SK-N-SH (cell line): ENCODE results near the gene UBE2D2. TPM values are rescaled to one million over a fixed set of nuclear protein-coding genes. Genes with fewer than 3 reads are reported as not detected.

Source experiments
- CTCF ChIA-PET: fragments of 300-600, 350-600 bp; formaldehyde crosslinking; extraction: SDS; loops from one replicate; lab custom pipeline; 2021; lab: Yijun Ruan, JAX
- POLR2A ChIA-PET: fragments of 350-600 bp; sonication (Branson Sonifier 250); formaldehyde crosslinking; extraction: SDS; loops from one replicate; lab custom pipeline; 2020; ENCODE audit warnings: antibody characterized with exemption, inconsistent platforms; lab: Yijun Ruan, JAX
- DNase-seq: peaks from one replicate; pipeline ENCODE4 v3.0.0; 2012
- H2AFZ ChIP-seq: fragments of 200-600 bp; sonication (generic); 2 replicates; pipeline ENCODE4 v1.8.1; 2016; ENCODE audit warnings: antibody characterized with exemption, mild to moderate bottlenecking, low read depth
- H3F3A ChIP-seq: fragments of 200-600 bp; sonication (generic); replicated peaks from 2 replicates; pipeline ENCODE3; 2016; ENCODE audit warnings: antibody characterized with exemption, mild to moderate bottlenecking; ENCODE audit not compliant: insufficient read depth
- H3K27ac ChIP-seq, 2 experiments: fragments of 200-500 bp in 1 of 2; fragments of 200-600 bp in 1 of 2; sonication (Bioruptor generic) in 1 of 2; sonication (generic), shearing (Covaris generic) in 1 of 2; 2 replicates each; pipeline versions ENCODE4 v1.5.1 to v1.6.1; 2014 to 2016; ENCODE audit warnings: low read depth in 2 of 2, inconsistent platforms in 1 of 2, low read length in 1 of 2, mild to moderate bottlenecking in 1 of 2, mixed read lengths in 1 of 2
- H3K27me3 ChIP-seq: fragments of 200-600 bp; sonication (generic), shearing (Covaris generic); 2 replicates; pipeline ENCODE4 v1.6.1; 2016; ENCODE audit warnings: mixed run types; ENCODE audit not compliant: insufficient read depth
- H3K36me3 ChIP-seq, 2 experiments: fragments of 200-500 bp in 1 of 2; fragments of 200-600 bp in 1 of 2; sonication (Bioruptor generic) in 1 of 2; sonication (generic) in 1 of 2; replicated peaks in 1 of 2; 2 replicates each; pipeline versions ENCODE3 to v1.5.1; 2014 to 2016; ENCODE audit warnings: low read length in 1 of 2, mild to moderate bottlenecking in 1 of 2; ENCODE audit not compliant: insufficient read depth in 2 of 2, control insufficient read depth in 1 of 2
- H3K4me1 ChIP-seq, 2 experiments: fragments of 200-500 bp in 1 of 2; fragments of 200-600 bp in 1 of 2; sonication (Bioruptor generic) in 1 of 2; sonication (generic), shearing (Covaris generic) in 1 of 2; 2 replicates each; pipeline versions ENCODE4 v1.5.1 to v1.6.1; 2014 to 2016; ENCODE audit warnings: low read depth in 1 of 2, low read length in 1 of 2, mixed run types in 1 of 2; ENCODE audit not compliant: insufficient read depth in 2 of 2, control insufficient read depth in 1 of 2
- H3K4me2 ChIP-seq: fragments of 200-600 bp; sonication (generic), shearing (Covaris generic); 2 replicates; pipeline ENCODE4 v1.6.1; 2017; ENCODE audit warnings: mixed run types
- H3K4me3 ChIP-seq, 2 experiments: fragments of 200-500 bp in 1 of 2; fragments of 200-600 bp in 1 of 2; sonication (Bioruptor generic) in 1 of 2; sonication (generic), shearing (Covaris generic) in 1 of 2; 2 replicates each; pipeline versions ENCODE4 v1.5.1 to v1.8.1; 2014 to 2016; ENCODE audit warnings: low read depth in 2 of 2, inconsistent platforms in 1 of 2, low read length in 1 of 2, mild to moderate bottlenecking in 1 of 2, mixed read lengths in 1 of 2, moderate library complexity in 1 of 2
- H3K79me2 ChIP-seq: fragments of 200-600 bp; sonication (generic); 2 replicates; pipeline ENCODE4 v1.8.1; 2017; ENCODE audit warnings: mild to moderate bottlenecking; ENCODE audit not compliant: insufficient read depth
- H3K9ac ChIP-seq: fragments of 200-600 bp; sonication (generic); 2 replicates; pipeline ENCODE4 v1.6.1; 2017; ENCODE audit warnings: mixed run types
- H3K9me2 ChIP-seq: fragments of 200-600 bp; sonication (generic); 2 replicates; pipeline ENCODE4 v1.6.1; 2017; ENCODE audit warnings: mixed run types
- H3K9me3 ChIP-seq: fragments of 200-600 bp; sonication (generic); 2 replicates; pipeline ENCODE4 v1.6.1; 2017; ENCODE audit warnings: mixed run types, mild to moderate bottlenecking, moderate library complexity
- H4K20me1 ChIP-seq: fragments of 200-600 bp; sonication (generic); 2 replicates; pipeline ENCODE4 v1.6.1; 2017; ENCODE audit warnings: mild to moderate bottlenecking, mixed run types; ENCODE audit not compliant: insufficient read depth
- EP300 ChIP-seq, 2 experiments: IDR thresholded peaks; 2 replicates each; pipeline versions ENCODE4 v1.4.0 to v1.6.1; 2012; ENCODE audit warnings: borderline replicate concordance in 1 of 2, low read depth in 1 of 2, low read length in 1 of 2
- FOXJ3 ChIP-seq: sonication (generic); formaldehyde crosslinking; IDR thresholded peaks from 2 replicates; pipeline ENCODE4 v1.5.1; 2020; ENCODE audit warnings: mild to moderate bottlenecking, missing genetic modification reagents
- GATA2 ChIP-seq: sonication (generic); formaldehyde crosslinking; IDR thresholded peaks from 2 replicates; pipeline ENCODE4 v1.5.0; 2020; ENCODE audit warnings: mild to moderate bottlenecking, missing genetic modification reagents
- IRF3 ChIP-seq: fragments of 150-350 bp; IDR thresholded peaks from 2 replicates; pipeline ENCODE4 v1.6.1; 2016; ENCODE audit warnings: mild to moderate bottlenecking, low read depth, low read length
- MAX ChIP-seq: IDR thresholded peaks from 2 replicates; pipeline ENCODE4 v1.4.0; 2012; ENCODE audit warnings: low read depth
- RFX5 ChIP-seq: IDR thresholded peaks from 2 replicates; pipeline ENCODE4 v1.6.1; 2012; ENCODE audit warnings: mild to moderate bottlenecking, improper control_type of control experiment, low read length
- WGBS: methylation state at CpG from one replicate; pipeline ENCODE4 v1.1.6; 2017; ENCODE audit warnings: low lambda C conversion rate; 5-methylcytosine and 5-hydroxymethylcytosine counted together
- polyA plus RNA-seq, 3 experiments: library from polyadenylated mRNA; depleted of rRNA; stranded (reverse); fragments of >200 nt; gene quantifications; 2 replicates each; pipeline ENCODE4 v1.2.3, GENCODE V29; 2012

Gene UBE2D2
- polyA plus RNA-seq, 1 of the 3 experiments (the other 2 are of a cell fraction) = 24.5 TPM

GRCh38 chr5:139640421-139641115 is 79.4 kb downstream of the UBE2D2 start:
- Histone ChIP-seq H3F3A (peaks cover 24% of the 10 kb centered on the region), H3K9me2 (no peaks in the 10 kb centered on the region), H2AFZ (no peak overlapping the region), H4K20me1 (no peaks in the 10 kb centered on the region), H3K27ac (peak overlapping the region in 1 of 2 experiments; percentile 99; a peak in 1 of 4 replicates), H3K4me2 (no peak overlapping the region), H3K9ac (no peak overlapping the region), H3K36me3 (no peaks in the 10 kb centered on the region), H3K9me3 (no peaks in the 10 kb centered on the region), H3K79me2 (peaks cover 16% of the 10 kb centered on the region; the same call in 1 of the 2 replicates), H3K4me3 (no peak overlapping the region), H3K4me1 (peaks cover 41 to 63% of the 10 kb centered on the region in 2 experiments), H3K27me3 (no peaks in the 10 kb centered on the region)
- POLR2A ChIA-PET = interaction anchor here (5.4 kb wide), 1 partner anchor 9 kb away, joined by 130 read pairs; the partner anchor contains the start of gene CXXC5
- WGBS = 95% methylated on average over 12 of the region's 13 CpGs
- DNase-seq = peak; percentile 6
- TF ChIP-seq EP300 (IDR thresholded peaks at IDR 0.05; ENCODE audit: borderline replicate concordance in 1 of 2, low read depth in 1 of 2, low read length in 1 of 2) (no peak), GATA2 (CRISPR knock-in tag) (no peak), FOXJ3 (no peak), MAX (no peak), RFX5 (no peak), IRF3 (no peak)
- CTCF ChIA-PET = interaction anchor here (0.8 to 22.4 kb wide), 5 partner anchors 8 to 127 kb away, joined by 3 to 627 read pairs (median 238); partner anchors contain the start of gene CXXC5

GRCh38 chr5:139641116-139642080 is 80.3 kb downstream of the UBE2D2 start:
- Histone ChIP-seq H3K4me1 (peaks cover 32 to 55% of the 10 kb centered on the region in 2 experiments), H3K4me2 (no peak overlapping the region), H3K79me2 (peaks cover 7% of the 10 kb centered on the region; the same call in 1 of the 2 replicates), H3K4me3 (no peak overlapping the region), H3K9ac (no peak overlapping the region), H3K27me3 (no peaks in the 10 kb centered on the region)
- POLR2A ChIA-PET = no interaction called here
- no peak for TF ChIP-seq IRF3
- TF ChIP-seq, all 33 proteins: peak for 0
- CTCF ChIA-PET = interaction anchor here (0.9 to 22.4 kb wide), 7 partner anchors 6 to 126 kb away, joined by 3 to 627 read pairs (median 238); partner anchors contain the start of gene CXXC5
- no peak overlapping the region for H3K27ac ChIP-seq
- H2AFZ ChIP-seq = no peak overlapping the region
- H3F3A ChIP-seq = peaks cover 22% of the 10 kb centered on the region
- H3K9me2 ChIP-seq = no peaks in the 10 kb centered on the region
- H3K36me3 ChIP-seq = no peaks in the 10 kb centered on the region
- no peaks in the 10 kb centered on the region for H3K9me3 ChIP-seq
- DNase-seq = peak; percentile 18
- 96% methylated on average over 6 of the region's 6 CpGs for WGBS
- no peaks in the 10 kb centered on the region for H4K20me1 ChIP-seq
